Endometrial microvascular endothelial cells (primary cell): ENCODE measurements around the gene ERH. TPM values are rescaled to one million over a fixed set of nuclear protein-coding genes. Genes with fewer than 3 reads are reported as not detected.
"Not testable (repeated sequence)": the region's sequence is repeated elsewhere in the genome, so short reads cannot be mapped to it uniquely, and the experiment has no call there.

Experiments
- in situ Hi-C: cut with HindIII; loops from 2 replicates; pipeline ENCODE4 v1.10.0; 2017; ENCODE audit warnings: low sequenced_read_pairs, low pct_unique_long_range_greater_than_20kb; ENCODE audit errors: inconsistent ontology term
- total RNA-seq: library from RNA; depleted of rRNA; stranded (reverse); fragments of >200 nt; gene quantifications from one replicate; pipeline ENCODE4 v1.2.3, GENCODE V29; 2015; ENCODE audit errors: inconsistent ontology term

ERH gene
- total RNA-seq, 1 donor from 2014 or later = 219 TPM

- in situ Hi-C loops = no loop called here
Measured at GRCh38 chr14:69400154-69400553, 2.1 kb upstream of the ERH start.

- in situ Hi-C loops = no loop called here
Measured at GRCh38 chr14:69399750-69400149, 1.7 kb upstream of the ERH start.

- in situ Hi-C loops = no loop called here
Measured at GRCh38 chr14:69398818-69399210, 715 bp upstream of the ERH start.

- in situ Hi-C loops = no loop called here
Measured at GRCh38 chr14:69395929-69396328, 2.2 kb downstream of the ERH start.

- in situ Hi-C loops = no loop called here
Measured at GRCh38 chr14:69392481-69392880, 5.6 kb downstream of the ERH start.

GRCh38 chr14:69391400-69391799, 6.7 kb downstream of the ERH start:
- in situ Hi-C loops = not testable (repeated sequence)

- in situ Hi-C loops = no loop called here
Measured at GRCh38 chr14:69387311-69387710, 10.8 kb downstream of the ERH start.

GRCh38 chr14:69378274-69378673, 19.8 kb downstream of the ERH start:
- in situ Hi-C loops = no loop called here

- in situ Hi-C loops = no loop called here
Measured at GRCh38 chr14:69376439-69376838, 21.7 kb downstream of the ERH start.

- in situ Hi-C loops = no loop called here
Measured at GRCh38 chr14:69375722-69376121, 22.4 kb downstream of the ERH start.

- in situ Hi-C loops = no loop called here
Measured at GRCh38 chr14:69375182-69375581, 22.9 kb downstream of the ERH start.

GRCh38 chr14:69374235-69374634, 23.9 kb downstream of the ERH start:
- in situ Hi-C loops = no loop called here

GRCh38 chr14:69373104-69373503, 25.0 kb downstream of the ERH start:
- in situ Hi-C loops = no loop called here

- in situ Hi-C loops = no loop called here
Measured at GRCh38 chr14:69372146-69372545, 26.0 kb downstream of the ERH start.

GRCh38 chr14:69370061-69370460, 28.0 kb downstream of the ERH start:
- in situ Hi-C loops = no loop called here

- in situ Hi-C loops = no loop called here
Measured at GRCh38 chr14:69368381-69368780, 29.7 kb downstream of the ERH start.

GRCh38 chr14:69366761-69367160, 31.3 kb downstream of the ERH start:
- in situ Hi-C loops = no loop called here

- in situ Hi-C loops = no loop called here
Measured at GRCh38 chr14:69366069-69366468, 32.0 kb downstream of the ERH start.

- in situ Hi-C loops = no loop called here
Measured at GRCh38 chr14:69364378-69364777, 33.7 kb downstream of the ERH start.

- in situ Hi-C loops = no loop called here
Measured at GRCh38 chr14:69363964-69364363, 34.1 kb downstream of the ERH start.

- in situ Hi-C loops = no loop called here
Measured at GRCh38 chr14:69363055-69363454, 35.0 kb downstream of the ERH start.
